GM19463 (cell line): ENCODE data around the gene RPS8.
"Not testable (repeated sequence)": the region's sequence is repeated elsewhere in the genome, so short reads cannot be mapped to it uniquely, and the experiment has no call there.

Experiments
- ATAC-seq: cut with Tn5 transposase; IDR thresholded peaks from one replicate; pipeline ENCODE4 v1.9.1; 2021; ENCODE audit warnings: mild to moderate bottlenecking, moderate library complexity; ENCODE audit not compliant: unreplicated experiment

Gene RPS8

GRCh38 chr1:44780583-44781121 is 5.3 kb downstream of the RPS8 start:
- no peak for ATAC-seq

GRCh38 chr1:44783697-44784093 is 8.4 kb downstream of the RPS8 start:
- no peak for ATAC-seq

GRCh38 chr1:44784094-44785028 is 9.0 kb downstream of the RPS8 start:
- no peak for ATAC-seq

- no peak for ATAC-seq
Observed at GRCh38 chr1:44785029-44785380, 9.7 kb downstream of the RPS8 start.

GRCh38 chr1:44785501-44786137 is 10.3 kb downstream of the RPS8 start:
- no peak for ATAC-seq

- ATAC-seq, result peak; percentile 43
Observed at GRCh38 chr1:44786138-44786840, 10.9 kb downstream of the RPS8 start.

GRCh38 chr1:44786841-44787426 is 11.6 kb downstream of the RPS8 start:
- no peak for ATAC-seq

GRCh38 chr1:44787506-44787905 is 12.2 kb downstream of the RPS8 start:
- no peak for ATAC-seq

- ATAC-seq, result no peak
Observed at GRCh38 chr1:44788120-44788860, 12.9 kb downstream of the RPS8 start, which contains the start of gene BEST4. Gene BEST4, minus strand, starts transcription at chr1:44788170. Its CDS starts 465 bp downstream, at chr1:44787705.

- ATAC-seq, result no peak
Observed at GRCh38 chr1:44790968-44791801, 15.8 kb downstream of the RPS8 start.

- ATAC-seq, result no peak
Observed at GRCh38 chr1:44792736-44793502, 17.6 kb downstream of the RPS8 start.

- not testable (repeated sequence) for ATAC-seq
Observed at GRCh38 chr1:44797886-44798285, 22.5 kb downstream of the RPS8 start.

GRCh38 chr1:44798481-44799365 is 23.4 kb downstream of the RPS8 start:
- no peak for ATAC-seq

GRCh38 chr1:44799770-44800584 is 24.6 kb downstream of the RPS8 start, which contains the start of gene PLK3:
Gene PLK3, plus strand, starts transcription at chr1:44800377. Its CDS starts 87 bp downstream, at chr1:44800464.
- peak; percentile 80 for ATAC-seq

- no peak for ATAC-seq
Observed at GRCh38 chr1:44801491-44802305, 26.4 kb downstream of the RPS8 start.
